Right lung (tissue), 5 donors: ENCODE results near the gene CDR2. TPM values are rescaled to one million over a fixed set of nuclear protein-coding genes. Genes with fewer than 3 reads are reported as not detected.
"Not testable (repeated sequence)": the region's sequence is repeated elsewhere in the genome, so short reads cannot be mapped to it uniquely, and the experiment has no call there.

Source experiments
- DNase-seq, 2 donors: peaks; one replicate each; pipeline ENCODE4 v3.0.0-alpha.2; 2013
- polyA plus RNA-seq, 5 donors: library from polyadenylated mRNA; unstranded; fragments of 120-200 nt; gene quantifications; one replicate each; pipeline versions ENCODE4 v1.2.1 to v1.2.3, GENCODE V29; 2013; ENCODE audit warnings: inconsistent platforms in 1 of 5, low replicate concordance in 1 of 5; ENCODE audit not compliant: insufficient read length in 5 of 5, insufficient read depth in 1 of 5

The CDR2 gene
- polyA plus RNA-seq, 5 donors = 23.1 to 31.8 (median 27.3) TPM

DNA sequence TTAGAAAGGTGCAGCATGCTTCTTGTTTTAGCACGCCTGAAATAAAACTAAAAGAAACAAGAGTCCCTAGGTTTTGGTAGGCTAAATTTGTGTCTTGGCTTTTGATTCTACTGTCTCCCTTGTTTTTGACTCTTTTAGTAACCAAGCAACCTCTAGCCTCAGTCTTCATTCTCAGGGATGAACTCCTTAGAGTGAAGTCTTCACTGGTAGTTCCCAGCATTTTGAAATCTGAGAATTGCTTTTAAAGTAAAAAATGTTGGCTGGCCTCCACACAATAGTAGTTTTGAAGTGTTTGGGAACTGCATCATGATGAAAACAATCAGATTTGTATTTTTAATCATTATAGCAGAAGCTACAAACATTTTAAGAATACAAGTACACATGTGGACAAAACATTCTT is 6.1 kb upstream of the CDR2 start:
- peak in 1 of 2 donors; percentile 46 for DNase-seq

- DNase-seq = no peak
These were observed 5.2 kb upstream of the CDR2 start for GRCh38 chr16:22379656-22380055.

DNA sequence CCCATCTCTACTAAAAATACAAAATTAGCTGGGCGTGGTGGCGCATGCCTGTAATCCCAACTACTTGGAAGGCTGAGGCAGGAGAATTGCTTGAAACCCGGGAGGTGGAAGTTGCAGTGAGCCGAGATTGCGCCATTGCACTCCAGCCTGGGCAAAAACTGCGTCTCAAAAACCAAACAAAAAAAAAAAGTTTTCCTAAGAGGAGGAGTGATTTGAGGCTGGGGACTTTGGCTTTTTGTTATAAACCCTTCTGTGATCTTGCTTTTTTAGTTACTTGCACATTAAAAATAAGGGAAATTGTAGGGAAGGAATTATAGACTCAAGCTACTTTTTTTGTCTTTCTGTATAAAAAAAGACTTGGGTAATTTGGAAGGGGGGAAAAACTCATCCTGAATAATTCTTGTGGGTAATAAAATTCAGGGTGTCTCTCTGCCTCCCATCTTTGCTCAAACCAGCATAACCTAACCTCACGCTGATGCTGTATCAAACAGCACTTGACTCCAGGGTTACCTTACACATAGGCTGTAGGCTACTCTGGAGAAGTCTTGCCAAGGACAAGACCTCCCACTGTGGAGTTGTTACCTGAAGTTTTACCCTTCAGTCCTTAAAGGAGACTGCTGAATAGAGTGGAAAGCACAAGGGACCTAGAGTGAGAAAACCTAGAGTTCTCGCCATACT is 1.7 kb upstream of the CDR2 start:
- DNase-seq = no peak

- no peak for DNase-seq
These were observed 921 bp upstream of the CDR2 start for GRCh38 chr16:22375117-22375962.

- DNase-seq = peak in 1 of 2 donors; percentile 43
These were observed 633 bp downstream of the CDR2 start for GRCh38 chr16:22373662-22374310.

GRCh38 chr16:22372882-22373661 is 1.3 kb downstream of the CDR2 start:
- DNase-seq = no peak

- no peak for DNase-seq
These were observed 4.2 kb downstream of the CDR2 start for GRCh38 chr16:22370038-22370820.

- DNase-seq = peak; percentile 62 to 64
These were observed 5.1 kb downstream of the CDR2 start for GRCh38 chr16:22369221-22369811.

- not testable (repeated sequence) for DNase-seq
These were observed 6.1 kb downstream of the CDR2 start for GRCh38 chr16:22368200-22368826.

DNA sequence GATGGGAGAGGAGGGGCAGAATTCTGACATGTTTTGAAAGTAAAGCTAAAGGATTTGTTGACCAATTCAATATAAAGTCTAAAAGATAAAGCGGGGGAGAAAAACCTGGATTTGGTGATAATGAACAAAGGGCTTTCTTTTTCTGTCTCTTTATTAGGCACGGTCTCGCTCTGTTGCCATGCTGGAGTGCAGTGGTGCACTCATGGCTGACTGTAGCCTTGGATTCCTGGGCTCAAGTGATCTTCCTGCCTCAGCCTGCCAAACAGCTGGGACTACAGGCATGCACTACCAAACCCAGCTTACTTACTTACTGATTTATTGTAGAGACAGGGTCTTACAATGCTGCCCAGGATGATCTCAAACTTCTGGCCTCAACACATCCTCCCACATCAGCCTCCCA is 7.5 kb downstream of the CDR2 start:
- DNase-seq = no peak

GRCh38 chr16:22366371-22366770 is 8.0 kb downstream of the CDR2 start:
- DNase-seq = no peak

GRCh38 chr16:22364241-22364640 is 10.2 kb downstream of the CDR2 start:
- DNase-seq = no peak

GRCh38 chr16:22360963-22361659 is 13.3 kb downstream of the CDR2 start:
- no peak for DNase-seq

DNA sequence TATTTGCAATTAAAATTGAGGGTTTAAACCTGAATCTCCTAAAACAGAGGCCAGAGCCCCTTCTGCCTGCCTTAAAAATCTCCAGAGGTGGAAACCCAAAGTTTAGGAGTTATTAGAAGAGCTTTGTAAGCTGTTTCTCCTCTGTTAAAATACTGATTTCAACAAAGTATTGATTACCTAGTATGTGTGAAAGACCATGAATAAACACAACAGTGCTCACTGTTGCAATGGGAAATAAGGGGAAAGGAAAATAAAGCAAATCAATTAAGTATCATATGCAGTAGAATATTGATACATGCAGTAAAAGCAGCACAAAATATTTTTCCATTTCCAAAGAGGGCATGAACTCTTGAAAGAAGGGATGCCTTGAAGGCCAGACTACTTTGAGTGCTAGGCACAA is 14.7 kb downstream of the CDR2 start:
- DNase-seq = no peak

GRCh38 chr16:22358000-22358399 is 16.4 kb downstream of the CDR2 start:
- DNase-seq = no peak

- DNase-seq = no peak
These were observed 16.8 kb downstream of the CDR2 start for GRCh38 chr16:22357635-22357971.

DNA sequence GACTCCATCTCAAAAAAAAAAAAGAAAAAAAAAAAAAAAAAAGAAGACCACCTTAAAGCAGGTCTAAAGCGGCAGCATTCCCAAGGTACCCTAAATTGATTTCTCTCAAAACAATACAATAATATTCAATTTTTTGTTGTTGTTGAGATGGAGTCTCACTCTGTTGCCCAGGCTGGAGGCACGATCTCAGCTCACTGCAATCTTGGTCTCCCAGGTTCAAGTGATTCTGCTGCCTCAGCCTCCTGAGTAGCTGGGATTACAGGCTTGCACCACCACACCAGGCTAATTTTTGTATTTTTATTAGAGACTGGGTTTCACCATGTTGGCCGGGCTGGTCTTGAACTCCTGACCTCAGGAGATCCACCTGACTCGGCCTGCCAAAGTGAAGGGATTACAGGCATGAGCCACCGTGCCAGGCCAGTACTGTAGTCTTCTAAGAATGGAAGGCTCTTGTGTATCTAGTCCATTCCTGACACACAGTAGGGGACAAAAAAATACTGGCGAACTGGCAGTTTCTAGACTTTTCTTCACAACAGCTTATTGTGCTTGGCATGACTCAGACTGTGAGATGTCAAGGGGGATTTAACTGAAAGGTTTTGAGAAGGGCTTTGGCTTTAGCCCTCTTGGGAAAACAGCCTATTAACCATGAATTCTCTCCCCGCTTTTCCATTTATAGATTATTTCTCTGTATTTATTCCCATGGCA is 17.3 kb downstream of the CDR2 start:
- no peak for DNase-seq

GRCh38 chr16:22355487-22355908 is 18.9 kb downstream of the CDR2 start:
- DNase-seq = no peak
